ENCODE data around the gene MAP7.

GRCh38 chr6:136510782-136511181 is 39.4 kb downstream of the MAP7 start:
- no peak for TF ChIP-seq FOSL2 (IDR thresholded peaks at IDR 0.05)
- TF ChIP-seq FOSL2 (CRISPR knock-in tag; IDR thresholded peaks at IDR 0.05), result no peak
- TF ChIP-seq CTCF (IDR thresholded peaks at IDR 0.05), result no peak
- TF ChIP-seq HOXA7 (CRISPR knock-in tag; IDR thresholded peaks at IDR 0.05), result no peak
- no peak for TF ChIP-seq ATOH8 (CRISPR knock-in tag; IDR thresholded peaks at IDR 0.05; ENCODE audit: low read depth)
- no peak for TF ChIP-seq RNF2 (IDR thresholded peaks at IDR 0.05; ENCODE audit: borderline replicate concordance, low read depth)
- TF ChIP-seq BHLHE40 (IDR thresholded peaks at IDR 0.05; ENCODE audit: low read depth, low read length), result no peak
- TF ChIP-seq RFX5 (IDR thresholded peaks at IDR 0.05), result no peak
